Measurements from ENCODE around the gene CDH12.
A peak's percentile ranks its signal among the peaks of the same experiment; 100 is the strongest.

CDH12 gene

GRCh38 chr5:21823588-21823987 is 1029.6 kb downstream of the CDH12 start:
- H3K4me3 ChIP-seq (ENCODE audit: low read length): no peak overlapping the region
- no peak for DNase-seq (ENCODE audit: low read depth, low spot score)

- DNase-seq (ENCODE audit: low read depth, low spot score): no peak
- H3K4me3 ChIP-seq (ENCODE audit: low read length): no peak overlapping the region
These were observed 1030.0 kb downstream of the CDH12 start for GRCh38 chr5:21823076-21823574.

GRCh38 chr5:21820527-21820926 is 1032.6 kb downstream of the CDH12 start:
- no peak for DNase-seq (ENCODE audit: low read depth, low spot score)

GRCh38 chr5:21818370-21818720 is 1034.8 kb downstream of the CDH12 start:
- no peak overlapping the region for H3K4me3 ChIP-seq (ENCODE audit: low read length)
- no peak for DNase-seq (ENCODE audit: low read depth, low spot score)

More at GRCh38 chr5:21820527-21820926, 1032.6 kb downstream of the CDH12 start:
- H3K4me3 ChIP-seq (ENCODE audit: low read length): no peak overlapping the region

- H3K4me3 ChIP-seq (ENCODE audit: low read length): no peak overlapping the region
- DNase-seq (ENCODE audit: low read depth, low spot score): no peak
These were observed 1035.3 kb downstream of the CDH12 start for GRCh38 chr5:21817668-21818369.

GRCh38 chr5:21810737-21811316 is 1042.3 kb downstream of the CDH12 start:
- DNase-seq (ENCODE audit: low read depth, low spot score): peak; percentile 18
- H3K4me3 ChIP-seq (ENCODE audit: low read length): no peak overlapping the region

- H3K4me3 ChIP-seq (ENCODE audit: low read length): no peak overlapping the region
These were observed 1043.5 kb downstream of the CDH12 start for GRCh38 chr5:21809611-21810010.

GRCh38 chr5:21807953-21808352 is 1045.2 kb downstream of the CDH12 start:
- DNase-seq (ENCODE audit: low read depth, low spot score): no peak
- no peak overlapping the region for H3K4me3 ChIP-seq (ENCODE audit: low read length)

More at GRCh38 chr5:21809611-21810010, 1043.5 kb downstream of the CDH12 start:
- no peak for DNase-seq (ENCODE audit: low read depth, low spot score)

GRCh38 chr5:21806943-21807342 is 1046.2 kb downstream of the CDH12 start:
- no peak overlapping the region for H3K4me3 ChIP-seq (ENCODE audit: low read length)
- DNase-seq (ENCODE audit: low read depth, low spot score): no peak

GRCh38 chr5:21806271-21806670 is 1046.9 kb downstream of the CDH12 start:
- H3K4me3 ChIP-seq (ENCODE audit: low read length): no peak overlapping the region
- no peak for DNase-seq (ENCODE audit: low read depth, low spot score)

- DNase-seq (ENCODE audit: low read depth, low spot score): no peak
- H3K4me3 ChIP-seq (ENCODE audit: low read length): no peak overlapping the region
These were observed 1050.2 kb downstream of the CDH12 start for GRCh38 chr5:21802869-21803490.

GRCh38 chr5:21802100-21802499 is 1051.0 kb downstream of the CDH12 start:
- DNase-seq (ENCODE audit: low read depth, low spot score): no peak
- no peak overlapping the region for H3K4me3 ChIP-seq (ENCODE audit: low read length)

GRCh38 chr5:21792748-21793147 is 1060.4 kb downstream of the CDH12 start:
- no peak for DNase-seq (ENCODE audit: low read depth, low spot score)
- H3K4me3 ChIP-seq (ENCODE audit: low read length): no peak overlapping the region

GRCh38 chr5:21791304-21791703 is 1061.8 kb downstream of the CDH12 start:
- DNase-seq (ENCODE audit: low read depth, low spot score): no peak
- no peak overlapping the region for H3K4me3 ChIP-seq (ENCODE audit: low read length)

- DNase-seq (ENCODE audit: low read depth, low spot score): no peak
- H3K4me3 ChIP-seq (ENCODE audit: low read length): no peak overlapping the region
These were observed 1068.7 kb downstream of the CDH12 start for GRCh38 chr5:21784487-21784886.

- no peak for DNase-seq (ENCODE audit: low read depth, low spot score)
- no peak overlapping the region for H3K4me3 ChIP-seq (ENCODE audit: low read length)
These were observed 1070.0 kb downstream of the CDH12 start for GRCh38 chr5:21783074-21783679.

GRCh38 chr5:21776466-21776865 is 1076.7 kb downstream of the CDH12 start:
- DNase-seq (ENCODE audit: low read depth, low spot score): no peak
- H3K4me3 ChIP-seq (ENCODE audit: low read length): no peak overlapping the region

GRCh38 chr5:21774801-21775200 is 1078.3 kb downstream of the CDH12 start:
- H3K4me3 ChIP-seq (ENCODE audit: low read length): no peak overlapping the region
- DNase-seq (ENCODE audit: low read depth, low spot score): no peak

GRCh38 chr5:21774281-21774680 is 1078.9 kb downstream of the CDH12 start:
- H3K4me3 ChIP-seq (ENCODE audit: low read length): no peak overlapping the region
- DNase-seq (ENCODE audit: low read depth, low spot score): no peak

GRCh38 chr5:21773456-21773855 is 1079.7 kb downstream of the CDH12 start:
- DNase-seq (ENCODE audit: low read depth, low spot score): no peak

More at GRCh38 chr5:21773456-21773855, 1079.7 kb downstream of the CDH12 start:
- no peak overlapping the region for H3K4me3 ChIP-seq (ENCODE audit: low read length)

All from Jurkat, Clone E6-1 (cell line).